Trophoblast cell (in vitro differentiated cells and primary cell): ENCODE measurements around the gene KCNJ3.

ENCODE experiments used
- DNase-seq, 2 donors: peaks; one replicate each; pipeline ENCODE4 v3.0.0-alpha.2; 2016
- H2AFZ ChIP-seq: 2 replicates; pipeline ENCODE4 v1.6.1; 2013; ENCODE audit warnings: low read length, moderate library complexity, mild to moderate bottlenecking; ENCODE audit not compliant: insufficient read depth, poor library complexity
- H2AK5ac ChIP-seq: 2 replicates; pipeline ENCODE4 v1.6.1; 2013; ENCODE audit warnings: mild to moderate bottlenecking, low read length
- H2BK120ac ChIP-seq: 2 replicates; pipeline ENCODE4 v1.6.1; 2013; ENCODE audit warnings: low read length, mild to moderate bottlenecking, moderate library complexity; ENCODE audit not compliant: insufficient read depth, poor library complexity
- H2BK12ac ChIP-seq: 2 replicates; pipeline ENCODE4 v1.6.1; 2013; ENCODE audit warnings: mild to moderate bottlenecking, low read length, moderate library complexity
- H2BK5ac ChIP-seq: 2 replicates; pipeline ENCODE4 v1.6.1; 2013; ENCODE audit warnings: low read length, low read depth, moderate library complexity, mild to moderate bottlenecking; ENCODE audit not compliant: poor library complexity
- H3K14ac ChIP-seq: 2 replicates; pipeline ENCODE4 v1.6.1; 2013; ENCODE audit warnings: mild to moderate bottlenecking, low read length
- H3K18ac ChIP-seq: 2 replicates; pipeline ENCODE4 v1.6.1; 2013; ENCODE audit warnings: mild to moderate bottlenecking, low read length
- H3K23ac ChIP-seq: 2 replicates; pipeline ENCODE4 v1.6.1; 2013; ENCODE audit warnings: low read length
- H3K27ac ChIP-seq: 2 replicates; pipeline ENCODE4 v1.5.1; 2013; ENCODE audit warnings: low read depth, mild to moderate bottlenecking, inconsistent platforms, low read length, moderate library complexity
- H3K27me3 ChIP-seq: 2 replicates; pipeline ENCODE4 v1.6.1; 2013; ENCODE audit warnings: inconsistent platforms, mild to moderate bottlenecking, low read length, moderate library complexity; ENCODE audit not compliant: insufficient read depth
- H3K36me3 ChIP-seq, 2 experiments: 1 replicate in 1 of 2; 2 replicates in 1 of 2; pipeline ENCODE4 v1.6.1; 2013; ENCODE audit warnings: low read length in 2 of 2, mild to moderate bottlenecking in 2 of 2, moderate library complexity in 1 of 2; ENCODE audit not compliant: insufficient read depth in 2 of 2, control insufficient read depth in 1 of 2
- H3K4ac ChIP-seq: 2 replicates; pipeline ENCODE4 v1.6.1; 2013; ENCODE audit warnings: low read depth, mild to moderate bottlenecking, low read length, moderate library complexity
- H3K4me1 ChIP-seq, 2 experiments: 1 replicate in 1 of 2; 2 replicates in 1 of 2; pipeline ENCODE4 v1.6.1; 2013; ENCODE audit warnings: low read length in 2 of 2, mild to moderate bottlenecking in 2 of 2, moderate library complexity in 1 of 2; ENCODE audit not compliant: insufficient read depth in 2 of 2, control insufficient read depth in 1 of 2
- H3K4me2 ChIP-seq: 2 replicates; pipeline ENCODE4 v1.6.1; 2013; ENCODE audit warnings: inconsistent platforms, mild to moderate bottlenecking, low read length, moderate library complexity
- H3K4me3 ChIP-seq: 2 replicates; pipeline ENCODE4 v1.5.1; 2013; ENCODE audit warnings: mild to moderate bottlenecking, low read depth, low read length, inconsistent platforms
- H3K79me1 ChIP-seq: one replicate; pipeline ENCODE4 v1.6.1; 2013; ENCODE audit warnings: low read length
- H3K79me2 ChIP-seq: 2 replicates; pipeline ENCODE4 v1.6.1; 2013; ENCODE audit warnings: low read length, mild to moderate bottlenecking; ENCODE audit not compliant: control insufficient read depth, insufficient read depth, poor library complexity
- H3K9ac ChIP-seq: 2 replicates; pipeline ENCODE4 v1.6.1; 2013; ENCODE audit warnings: mild to moderate bottlenecking, low read length
- H3K9me3 ChIP-seq: 2 replicates; pipeline ENCODE4 v1.6.1; 2013; ENCODE audit warnings: low read depth, mild to moderate bottlenecking, control low read depth, inconsistent platforms, low read length; ENCODE audit not compliant: insufficient read depth
- H4K12ac ChIP-seq: 2 replicates; pipeline ENCODE4 v1.6.1; 2013; ENCODE audit warnings: low read depth, mild to moderate bottlenecking, low read length, moderate library complexity
- H4K8ac ChIP-seq: 2 replicates; pipeline ENCODE4 v1.6.1; 2013; ENCODE audit warnings: low read depth, mild to moderate bottlenecking, low read length, moderate library complexity
- H4K91ac ChIP-seq: one replicate; pipeline ENCODE4 v1.6.1; 2013; ENCODE audit warnings: low read depth, mild to moderate bottlenecking, low read length, moderate library complexity
- WGBS: extraction: QIAGEN DNeasy Blood & Tissue Kit; methylation state at CpG from one replicate; pipeline ENCODE4 v1.1.7; 2013; ENCODE audit warnings: missing lambda C conversion rate; ENCODE audit not compliant: insufficient read length, insufficient coverage; ENCODE audit errors: extremely low coverage; 5-methylcytosine and 5-hydroxymethylcytosine counted together

KCNJ3 gene

GRCh38 chr2:154826827-154827226, 128.3 kb downstream of the KCNJ3 start:
- Histone ChIP-seq H3K36me3 (no peaks in the 10 kb centered on the region), H3K4me2 (no peak overlapping the region), H4K8ac (no peak overlapping the region), H3K9me3 (no peaks in the 10 kb centered on the region), H3K27me3 (no peaks in the 10 kb centered on the region), H3K4me3 (no peak overlapping the region), H3K23ac (no peak overlapping the region), H3K4ac (no peak overlapping the region), H4K12ac (no peak overlapping the region), H3K18ac (no peak overlapping the region), H2BK5ac (no peak overlapping the region), H2AFZ (no peak overlapping the region), H3K79me2 (no peaks in the 10 kb centered on the region), H3K4me1 (no peaks in the 10 kb centered on the region), H3K9ac (no peak overlapping the region), H2BK12ac (no peak overlapping the region), H3K79me1 (no peaks in the 10 kb centered on the region), H2AK5ac (no peak overlapping the region), H3K27ac (no peak overlapping the region), H3K14ac (no peak overlapping the region), H4K91ac (no peak overlapping the region), H2BK120ac (no peak overlapping the region)
- no peak for DNase-seq
- WGBS = no CpG with 5 or more reads among the region's 5 CpGs

- no peaks in the 10 kb centered on the region for H3K27me3 ChIP-seq
- H3K18ac ChIP-seq = no peak overlapping the region
- H4K8ac ChIP-seq = no peak overlapping the region
- no peak overlapping the region for H4K91ac ChIP-seq
- no peak overlapping the region for H3K4me2 ChIP-seq
- H3K4me3 ChIP-seq = no peak overlapping the region
- no peak for DNase-seq
- no CpG with 5 or more reads among the region's 1 CpG for WGBS
- H2BK120ac ChIP-seq = no peak overlapping the region
- no peak overlapping the region for H3K23ac ChIP-seq
- H3K9ac ChIP-seq = no peak overlapping the region
- H3K27ac ChIP-seq = no peak overlapping the region
- no peak overlapping the region for H3K14ac ChIP-seq
- no peak overlapping the region for H4K12ac ChIP-seq
- H3K79me1 ChIP-seq = no peaks in the 10 kb centered on the region
- no peak overlapping the region for H2AFZ ChIP-seq
- H2BK12ac ChIP-seq = no peak overlapping the region
- H2BK5ac ChIP-seq = no peak overlapping the region
- no peak overlapping the region for H3K4ac ChIP-seq
- H3K9me3 ChIP-seq = no peaks in the 10 kb centered on the region
- no peaks in the 10 kb centered on the region for H3K36me3 ChIP-seq
- no peaks in the 10 kb centered on the region for H3K79me2 ChIP-seq
- H2AK5ac ChIP-seq = no peak overlapping the region
- no peaks in the 10 kb centered on the region for H3K4me1 ChIP-seq
Measured at GRCh38 chr2:154827286-154827685, 128.8 kb downstream of the KCNJ3 start.

GRCh38 chr2:154832711-154833110, 134.2 kb downstream of the KCNJ3 start:
- no peak overlapping the region for H2BK12ac ChIP-seq
- H4K12ac ChIP-seq = no peak overlapping the region
- no peak overlapping the region for H3K4me2 ChIP-seq
- H3K18ac ChIP-seq = no peak overlapping the region
- H3K79me2 ChIP-seq = no peaks in the 10 kb centered on the region
- H3K23ac ChIP-seq = no peak overlapping the region
- H3K27ac ChIP-seq = no peak overlapping the region
- H3K4me3 ChIP-seq = no peak overlapping the region
- WGBS = no CpG with 5 or more reads among the region's 2 CpGs
- H2AK5ac ChIP-seq = no peak overlapping the region
- no peak overlapping the region for H3K4ac ChIP-seq
- H3K27me3 ChIP-seq = no peaks in the 10 kb centered on the region
- H2BK120ac ChIP-seq = no peak overlapping the region
- H3K14ac ChIP-seq = no peak overlapping the region
- H4K8ac ChIP-seq = no peak overlapping the region
- H2AFZ ChIP-seq = no peak overlapping the region
- H3K9me3 ChIP-seq = no peaks in the 10 kb centered on the region
- no peaks in the 10 kb centered on the region for H3K36me3 ChIP-seq
- no peaks in the 10 kb centered on the region for H3K4me1 ChIP-seq
- H2BK5ac ChIP-seq = no peak overlapping the region
- H4K91ac ChIP-seq = no peak overlapping the region
- DNase-seq = no peak
- H3K9ac ChIP-seq = no peak overlapping the region
- no peaks in the 10 kb centered on the region for H3K79me1 ChIP-seq

GRCh38 chr2:154836632-154837031, 138.1 kb downstream of the KCNJ3 start:
- no peak overlapping the region for H4K12ac ChIP-seq
- H3K14ac ChIP-seq = no peak overlapping the region
- no peaks in the 10 kb centered on the region for H3K79me2 ChIP-seq
- no peak overlapping the region for H2BK12ac ChIP-seq
- H3K4me1 ChIP-seq = no peaks in the 10 kb centered on the region
- H3K27me3 ChIP-seq = no peaks in the 10 kb centered on the region
- no peak overlapping the region for H3K4me2 ChIP-seq
- no peak for DNase-seq
- no peak overlapping the region for H2BK5ac ChIP-seq
- H2BK120ac ChIP-seq = no peak overlapping the region
- H3K23ac ChIP-seq = no peak overlapping the region
- no peak overlapping the region for H3K4ac ChIP-seq
- H3K18ac ChIP-seq = no peak overlapping the region
- no peaks in the 10 kb centered on the region for H3K9me3 ChIP-seq
- H2AFZ ChIP-seq = no peak overlapping the region
- H2AK5ac ChIP-seq = no peak overlapping the region
- no peak overlapping the region for H4K91ac ChIP-seq
- WGBS = no CpG with 5 or more reads among the region's 2 CpGs
- H3K4me3 ChIP-seq = no peak overlapping the region
- H3K79me1 ChIP-seq = no peaks in the 10 kb centered on the region
- no peak overlapping the region for H4K8ac ChIP-seq
- no peak overlapping the region for H3K27ac ChIP-seq
- H3K36me3 ChIP-seq = no peaks in the 10 kb centered on the region
- H3K9ac ChIP-seq = no peak overlapping the region
